GM19452 (cell line): ENCODE measurements around the gene RAB3IL1.
"Not testable (repeated sequence)": the region's sequence is repeated elsewhere in the genome, so short reads cannot be mapped to it uniquely, and the experiment has no call there.

Source experiments
- ATAC-seq: cut with Tn5 transposase; IDR thresholded peaks from one replicate; pipeline ENCODE4 v1.9.1; 2021; ENCODE audit not compliant: unreplicated experiment

The RAB3IL1 gene, protein sequence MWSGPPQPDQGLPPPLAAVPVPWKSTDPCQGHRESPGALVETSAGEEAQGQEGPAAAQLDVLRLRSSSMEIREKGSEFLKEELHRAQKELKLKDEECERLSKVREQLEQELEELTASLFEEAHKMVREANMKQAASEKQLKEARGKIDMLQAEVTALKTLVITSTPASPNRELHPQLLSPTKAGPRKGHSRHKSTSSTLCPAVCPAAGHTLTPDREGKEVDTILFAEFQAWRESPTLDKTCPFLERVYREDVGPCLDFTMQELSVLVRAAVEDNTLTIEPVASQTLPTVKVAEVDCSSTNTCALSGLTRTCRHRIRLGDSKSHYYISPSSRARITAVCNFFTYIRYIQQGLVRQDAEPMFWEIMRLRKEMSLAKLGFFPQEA

GRCh38 chr11:61917334-61918109 is at the start of gene RAB3IL1:
Gene RAB3IL1 (minus strand): TSS chr11:61917566. CDS start chr11:61917367, 199 bp downstream.
- no peak for ATAC-seq

GRCh38 chr11:61966734-61967115 is 49.4 kb upstream of the RAB3IL1 start:
- ATAC-seq = no peak

- ATAC-seq = not testable (repeated sequence)
Observed at GRCh38 chr11:61964666-61965271, 47.4 kb upstream of the RAB3IL1 start.

- no peak for ATAC-seq
Observed at GRCh38 chr11:61964058-61964665, 46.8 kb upstream of the RAB3IL1 start.

DNA sequence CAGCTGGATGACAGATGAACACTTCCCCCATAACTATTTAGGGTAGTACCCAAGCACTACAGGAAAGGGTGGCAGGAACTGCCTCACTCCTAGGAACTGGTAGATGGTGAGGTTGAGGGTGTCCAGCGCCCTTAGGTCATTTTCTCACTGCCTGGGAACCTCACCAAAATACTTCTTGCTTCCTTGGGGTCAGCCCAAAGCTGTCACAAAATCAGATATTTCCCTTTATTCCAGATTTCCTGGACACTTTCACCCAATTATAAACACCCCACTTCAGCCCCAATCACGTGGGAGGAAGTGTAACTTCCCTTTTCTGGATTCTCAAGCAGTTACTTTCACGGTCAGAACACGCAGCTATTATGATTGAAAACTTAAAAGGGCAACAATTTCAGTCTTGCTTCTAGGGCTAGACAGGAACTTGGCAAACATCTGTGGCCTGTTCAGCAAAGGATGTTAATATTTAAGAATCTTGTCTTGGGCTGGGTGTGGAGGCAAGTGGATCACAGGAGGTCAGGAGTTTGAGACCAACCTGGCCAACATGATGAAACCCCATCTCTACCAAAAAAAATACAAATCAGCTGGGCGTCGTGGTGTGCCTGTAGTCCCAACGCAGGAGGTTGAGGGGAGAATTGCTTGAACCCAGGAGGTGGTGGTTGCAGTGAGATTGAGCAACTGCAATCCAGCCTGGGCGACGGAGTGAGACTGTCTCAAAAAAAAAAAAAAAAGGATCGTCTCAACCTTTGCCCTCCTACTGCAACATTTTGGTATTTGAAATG is 46.1 kb upstream of the RAB3IL1 start:
- ATAC-seq = no peak

GRCh38 chr11:61963016-61963281 is 45.6 kb upstream of the RAB3IL1 start:
- ATAC-seq = no peak

DNA sequence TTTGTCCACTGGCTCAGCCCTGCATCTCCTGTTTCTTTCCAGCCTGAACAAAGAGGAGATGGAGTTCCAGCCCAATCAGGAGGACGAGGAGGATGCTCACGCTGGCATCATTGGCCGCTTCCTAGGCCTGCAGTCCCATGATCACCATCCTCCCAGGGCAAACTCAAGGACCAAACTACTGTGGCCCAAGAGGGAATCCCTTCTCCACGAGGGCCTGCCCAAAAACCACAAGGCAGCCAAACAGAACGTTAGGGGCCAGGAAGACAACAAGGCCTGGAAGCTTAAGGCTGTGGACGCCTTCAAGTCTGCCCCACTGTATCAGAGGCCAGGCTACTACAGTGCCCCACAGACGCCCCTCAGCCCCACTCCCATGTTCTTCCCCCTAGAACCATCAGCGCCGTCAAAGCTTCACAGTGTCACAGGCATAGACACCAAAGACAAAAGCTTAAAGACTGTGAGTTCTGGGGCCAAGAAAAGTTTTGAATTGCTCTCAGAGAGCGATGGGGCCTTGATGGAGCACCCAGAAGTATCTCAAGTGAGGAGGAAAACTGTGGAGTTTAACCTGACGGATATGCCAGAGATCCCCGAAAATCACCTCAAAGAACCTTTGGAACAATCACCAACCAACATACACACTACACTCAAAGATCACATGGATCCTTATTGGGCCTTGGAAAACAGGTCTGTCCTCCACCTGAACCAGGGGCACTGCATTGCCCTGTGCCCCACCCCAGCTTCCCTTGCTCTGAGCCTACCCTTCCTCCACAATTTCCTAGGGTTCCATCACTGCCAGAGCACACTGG is 45.0 kb upstream of the RAB3IL1 start:
- no peak for ATAC-seq

- no peak for ATAC-seq
Observed at GRCh38 chr11:61961570-61962212, 44.3 kb upstream of the RAB3IL1 start.

GRCh38 chr11:61960532-61960931 is 43.2 kb upstream of the RAB3IL1 start:
- no peak for ATAC-seq

- ATAC-seq = no peak
Observed at GRCh38 chr11:61959678-61960077, 42.3 kb upstream of the RAB3IL1 start.

DNA sequence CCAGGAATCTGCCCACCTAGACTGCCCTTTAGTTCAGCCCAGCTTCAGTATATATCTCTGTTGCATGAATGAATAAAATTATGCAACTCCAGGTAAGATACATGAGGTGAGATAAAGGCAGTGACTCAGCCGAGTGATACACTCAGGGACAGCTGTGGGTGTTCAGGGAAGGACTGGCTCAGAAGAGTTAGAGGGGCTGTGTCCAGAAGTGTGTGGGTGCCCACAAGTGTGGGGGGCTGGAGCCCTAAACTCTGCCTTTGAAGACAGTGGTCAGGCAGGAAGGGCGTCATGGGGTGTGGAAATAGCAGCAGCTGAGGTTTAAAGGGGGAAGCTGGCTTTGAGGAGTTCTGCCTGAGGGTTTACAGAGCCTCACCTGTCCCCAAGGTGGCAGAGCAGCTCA is 41.7 kb upstream of the RAB3IL1 start:
- no peak for ATAC-seq

- no peak for ATAC-seq
Observed at GRCh38 chr11:61958590-61958989, 41.2 kb upstream of the RAB3IL1 start.

DNA sequence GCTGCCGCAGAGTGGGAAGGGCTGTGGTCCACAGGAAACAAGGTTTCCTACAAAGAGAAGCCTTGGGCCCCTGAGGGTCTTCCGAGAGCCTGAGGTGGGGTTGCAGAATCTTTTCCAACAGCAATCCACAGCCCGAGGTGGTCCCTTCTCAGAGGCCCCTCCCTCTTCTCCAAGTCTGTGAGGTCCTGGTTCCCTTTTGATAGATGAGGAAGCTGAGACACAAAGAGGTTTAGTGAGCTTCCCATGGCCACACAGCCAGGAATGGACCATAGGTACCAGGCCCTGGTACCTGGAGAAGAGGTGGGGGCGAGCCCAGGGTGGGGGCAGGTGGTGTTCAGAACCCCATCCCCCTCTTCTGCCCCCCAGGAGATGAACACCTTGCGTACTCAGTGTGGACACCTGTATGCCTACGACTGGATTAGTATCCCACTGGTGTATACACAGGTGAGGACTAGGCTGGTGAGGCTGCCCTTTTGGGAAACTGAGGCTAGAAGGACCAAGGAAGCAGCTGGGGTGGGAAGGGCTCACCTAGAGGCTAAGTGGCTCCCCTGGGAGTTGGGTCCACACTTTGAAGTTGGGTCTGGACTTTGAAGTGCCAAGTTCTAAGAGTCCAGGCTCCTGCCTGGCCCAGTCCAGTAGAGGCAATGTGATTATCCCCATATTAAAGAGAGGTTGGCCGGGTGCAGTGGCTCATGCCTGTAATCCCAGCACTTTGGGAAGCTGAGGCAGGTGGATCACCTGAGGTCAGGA is 39.8 kb upstream of the RAB3IL1 start:
- no peak for ATAC-seq

GRCh38 chr11:61956191-61957020 is 39.0 kb upstream of the RAB3IL1 start:
- no peak for ATAC-seq

DNA sequence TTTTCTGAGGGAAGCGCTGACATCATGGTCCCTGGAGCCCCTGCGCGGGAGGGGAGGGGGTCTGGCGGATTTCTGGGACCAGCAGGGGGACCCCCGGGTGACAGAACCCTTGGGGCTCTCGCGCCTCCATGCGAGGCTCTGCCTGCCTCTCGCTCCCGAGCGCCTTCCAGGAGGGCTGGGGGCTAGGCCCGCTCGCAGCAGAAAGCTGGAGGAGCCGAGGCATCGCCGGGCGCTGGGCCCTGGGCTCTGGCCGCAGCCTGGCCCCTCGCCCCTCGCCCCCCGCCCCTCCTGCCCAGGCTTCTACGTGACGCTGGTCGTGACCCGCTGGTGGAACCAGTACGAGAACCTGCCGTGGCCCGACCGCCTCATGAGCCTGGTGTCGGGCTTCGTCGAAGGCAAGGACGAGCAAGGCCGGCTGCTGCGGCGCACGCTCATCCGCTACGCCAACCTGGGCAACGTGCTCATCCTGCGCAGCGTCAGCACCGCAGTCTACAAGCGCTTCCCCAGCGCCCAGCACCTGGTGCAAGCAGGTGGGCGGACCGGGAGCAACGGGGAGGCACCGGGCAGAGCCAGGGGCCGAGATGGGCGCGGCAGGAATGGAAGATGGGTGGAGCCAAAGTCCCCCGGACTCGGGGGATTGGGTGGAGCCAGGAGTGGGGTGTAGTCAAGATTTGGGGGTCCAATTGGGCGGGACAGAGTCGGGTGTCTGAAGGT is 38.2 kb upstream of the RAB3IL1 start:
- no peak for ATAC-seq

GRCh38 chr11:61954851-61955421 is 37.6 kb upstream of the RAB3IL1 start:
- no peak for ATAC-seq
